Calu3 (cell line): Measurements from ENCODE around the gene ATG4B. TPM values are rescaled to one million over a fixed set of nuclear protein-coding genes. Genes with fewer than 3 reads are reported as not detected.

Experiments
- BruUV-seq: library from RNA; stranded (reverse); fragments of 400-500 nt; replicated peaks from 2 replicates; lab custom pipeline; 2021; lab: Mats Ljungman, UMichigan
- CTCF ChIA-PET: fragments of 300-600 bp; sonication (Branson Sonifier 250); formaldehyde crosslinking; loops from one replicate; lab custom pipeline; 2022; ENCODE audit warnings: antibody characterized with exemption; lab: Charles Lee
- DNase-seq: peaks from one replicate; pipeline ENCODE4 v3.0.0; 2022
- H3K27ac Mint-ChIP-seq: one replicate; pipeline ENCODE4 v1.8.0; 2022; ENCODE audit warnings: mixed read lengths; ENCODE audit not compliant: unreplicated experiment
- H3K27me3 Mint-ChIP-seq: one replicate; pipeline ENCODE4 v1.8.0; 2022; ENCODE audit warnings: mixed read lengths; ENCODE audit not compliant: unreplicated experiment
- H3K36me3 Mint-ChIP-seq: one replicate; pipeline ENCODE4 v1.8.0; 2022; ENCODE audit warnings: mild to moderate bottlenecking, moderate library complexity, mixed read lengths; ENCODE audit not compliant: insufficient read depth, unreplicated experiment
- H3K4me1 Mint-ChIP-seq: one replicate; pipeline ENCODE4 v1.8.0; 2022; ENCODE audit warnings: mild to moderate bottlenecking, low read depth, mixed read lengths; ENCODE audit not compliant: unreplicated experiment
- H3K4me3 Mint-ChIP-seq: one replicate; pipeline ENCODE4 v1.8.0; 2022; ENCODE audit warnings: mild to moderate bottlenecking, low read depth, moderate library complexity, mixed read lengths; ENCODE audit not compliant: unreplicated experiment
- H3K9me3 Mint-ChIP-seq: one replicate; pipeline ENCODE4 v1.8.0; 2022; ENCODE audit warnings: low read depth, mixed read lengths; ENCODE audit not compliant: unreplicated experiment
- intact Hi-C: fragments of 100-400 bp; cut with micrococcal nuclease; formaldehyde crosslinking; loops from one replicate; pipeline ENCODE4 v1.10.0; 2022; ENCODE audit not compliant: unreplicated experiment
- total RNA-seq: library from RNA; stranded (reverse); gene quantifications from 2 replicates; pipeline ENCODE4 v1.2.3, GENCODE V29; 2022
- TF ChIP-seq, protein P1 (sequence below): fragments of 200-600 bp; IDR thresholded peaks from one replicate; pipeline ENCODE4 v1.8.0; 2022; ENCODE audit warnings: antibody characterized with exemption; ENCODE audit not compliant: unreplicated experiment

ATG4B gene
- total RNA-seq, 1 experiment from 2014 or later = 95.3 TPM

DNA sequence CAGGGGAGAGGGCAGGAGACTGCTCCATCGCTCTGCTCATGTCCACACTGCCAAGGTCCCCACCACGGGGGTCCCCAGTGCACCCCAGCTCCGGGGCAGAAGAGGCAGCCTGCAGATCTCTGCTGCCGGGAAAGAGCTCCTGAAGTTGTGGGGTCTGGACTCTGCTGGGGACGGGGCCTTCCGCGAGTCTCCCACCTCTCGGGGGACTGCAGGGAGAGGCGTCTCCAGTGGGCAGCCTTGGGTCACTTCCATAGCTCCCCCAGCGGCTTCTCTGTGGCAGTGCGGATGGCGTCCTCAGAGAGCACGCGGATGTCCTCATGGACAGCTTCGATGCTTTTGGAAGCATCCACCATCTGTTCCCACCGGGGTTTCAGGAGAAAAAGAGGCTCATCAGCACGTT, 38.4 kb downstream of the ATG4B start:
- CTCF ChIA-PET = no interaction called here
- Mint-ChIP-seq H3K27me3 (no peaks in the 10 kb centered on the region), H3K4me1 (peaks cover 5% of the 10 kb centered on the region), H3K9me3 (no peaks in the 10 kb centered on the region), H3K36me3 (peaks cover 79% of the 10 kb centered on the region), H3K4me3 (no peak overlapping the region), H3K27ac (no peak overlapping the region)
- TF ChIP-seq, protein P1, sequence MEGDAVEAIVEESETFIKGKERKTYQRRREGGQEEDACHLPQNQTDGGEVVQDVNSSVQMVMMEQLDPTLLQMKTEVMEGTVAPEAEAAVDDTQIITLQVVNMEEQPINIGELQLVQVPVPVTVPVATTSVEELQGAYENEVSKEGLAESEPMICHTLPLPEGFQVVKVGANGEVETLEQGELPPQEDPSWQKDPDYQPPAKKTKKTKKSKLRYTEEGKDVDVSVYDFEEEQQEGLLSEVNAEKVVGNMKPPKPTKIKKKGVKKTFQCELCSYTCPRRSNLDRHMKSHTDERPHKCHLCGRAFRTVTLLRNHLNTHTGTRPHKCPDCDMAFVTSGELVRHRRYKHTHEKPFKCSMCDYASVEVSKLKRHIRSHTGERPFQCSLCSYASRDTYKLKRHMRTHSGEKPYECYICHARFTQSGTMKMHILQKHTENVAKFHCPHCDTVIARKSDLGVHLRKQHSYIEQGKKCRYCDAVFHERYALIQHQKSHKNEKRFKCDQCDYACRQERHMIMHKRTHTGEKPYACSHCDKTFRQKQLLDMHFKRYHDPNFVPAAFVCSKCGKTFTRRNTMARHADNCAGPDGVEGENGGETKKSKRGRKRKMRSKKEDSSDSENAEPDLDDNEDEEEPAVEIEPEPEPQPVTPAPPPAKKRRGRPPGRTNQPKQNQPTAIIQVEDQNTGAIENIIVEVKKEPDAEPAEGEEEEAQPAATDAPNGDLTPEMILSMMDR = no peak
- no peak for DNase-seq
- intact Hi-C loops = no loop called here
- BruUV-seq = no TSS peak

DNA sequence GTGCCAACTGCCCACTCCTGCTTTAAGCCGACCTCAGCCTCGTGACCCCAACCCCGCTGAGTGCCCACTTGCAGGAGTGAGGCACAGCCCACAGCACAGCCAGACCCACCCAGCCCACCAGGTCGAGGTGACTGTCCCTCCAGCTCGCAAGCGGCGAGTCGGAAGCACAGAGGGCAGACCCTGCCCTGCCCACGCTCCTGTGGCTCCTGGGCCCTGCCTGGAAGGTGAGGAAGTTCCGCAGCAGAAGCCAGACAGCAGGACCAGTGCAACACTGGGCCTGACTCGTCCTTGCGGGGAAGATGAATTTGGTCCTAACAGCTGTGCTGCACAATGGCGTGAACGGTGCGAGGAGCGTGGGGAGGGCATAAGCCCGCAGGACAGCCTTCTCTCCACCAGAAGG, 39.2 kb downstream of the ATG4B start:
- intact Hi-C loops = no loop called here
- no peak for DNase-seq
- peak overlapping the region; percentile 50 for H3K27ac Mint-ChIP-seq
- no peaks in the 10 kb centered on the region for H3K9me3 Mint-ChIP-seq
- H3K36me3 Mint-ChIP-seq = peaks cover 79% of the 10 kb centered on the region
- TF ChIP-seq, protein P1 = no peak
- BruUV-seq = no TSS peak
- H3K4me3 Mint-ChIP-seq = no peak overlapping the region
- CTCF ChIA-PET = no interaction called here
- no peaks in the 10 kb centered on the region for H3K27me3 Mint-ChIP-seq
- H3K4me1 Mint-ChIP-seq = peaks cover 8% of the 10 kb centered on the region

DNA sequence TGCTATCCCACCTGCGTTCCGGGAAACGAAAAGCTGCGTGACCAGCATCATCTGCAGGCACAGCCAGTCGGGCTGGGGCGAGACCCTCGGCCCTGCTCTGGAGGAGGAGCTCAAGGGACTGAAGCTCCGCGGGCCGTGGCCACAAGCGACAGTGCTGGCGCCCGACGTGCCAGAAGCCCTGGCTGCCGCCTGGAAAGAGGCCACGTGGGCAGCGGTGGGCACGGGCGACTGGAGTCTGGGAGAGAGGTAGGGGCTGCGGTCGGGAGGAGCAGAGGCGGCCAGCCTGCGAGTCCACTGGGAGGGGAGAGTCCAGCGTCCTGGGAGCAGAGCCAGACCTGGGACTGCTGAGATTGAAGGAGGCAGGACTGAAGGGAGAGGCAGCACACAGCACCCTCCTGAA, 39.9 kb downstream of the ATG4B start:
- no peak overlapping the region for H3K27ac Mint-ChIP-seq
- H3K27me3 Mint-ChIP-seq = no peaks in the 10 kb centered on the region
- H3K4me1 Mint-ChIP-seq = peaks cover 8% of the 10 kb centered on the region
- TF ChIP-seq, protein P1 = no peak
- H3K36me3 Mint-ChIP-seq = peaks cover 82% of the 10 kb centered on the region
- H3K9me3 Mint-ChIP-seq = no peaks in the 10 kb centered on the region
- no peak overlapping the region for H3K4me3 Mint-ChIP-seq
- CTCF ChIA-PET = no interaction called here
- BruUV-seq = no TSS peak
- no peak for DNase-seq
- intact Hi-C loops = no loop called here

DNA sequence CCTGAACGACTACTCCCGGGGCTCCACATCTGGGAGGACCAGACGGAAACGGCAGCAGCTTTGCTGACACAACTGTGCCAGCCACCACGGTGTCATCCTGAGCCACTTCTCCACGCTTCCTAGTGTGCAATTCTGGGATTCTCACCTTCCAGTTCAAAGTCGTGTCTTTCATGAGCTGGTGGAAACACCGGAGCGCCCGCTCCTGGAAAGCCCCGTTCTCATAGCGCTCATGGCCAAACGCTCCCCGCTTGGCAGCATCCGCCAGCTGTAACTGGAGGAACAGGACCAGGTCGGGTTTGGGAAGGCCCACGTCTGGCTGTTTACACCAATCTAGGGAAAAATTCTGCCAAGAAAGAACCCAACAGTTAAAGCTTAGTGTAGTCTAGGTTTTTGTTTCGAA, 40.8 kb downstream of the ATG4B start:
- Mint-ChIP-seq H3K36me3 (peaks cover 81% of the 10 kb centered on the region), H3K27ac (no peak overlapping the region), H3K4me3 (no peak overlapping the region), H3K27me3 (no peaks in the 10 kb centered on the region), H3K9me3 (no peaks in the 10 kb centered on the region), H3K4me1 (peaks cover 8% of the 10 kb centered on the region)
- intact Hi-C loops = no loop called here
- BruUV-seq = no TSS peak
- DNase-seq = no peak
- CTCF ChIA-PET = no interaction called here
- TF ChIP-seq, protein P1 = no peak
